Duodenal mucosa (tissue), 2 donors: Measurements from ENCODE around the gene PLEKHA7.
A peak's percentile ranks its signal among the peaks of the same experiment; 100 is the strongest.

Source experiments
- H3K27ac ChIP-seq: one replicate; pipeline ENCODE4 v1.7.0; 2013; ENCODE audit warnings: low read depth, low read length
- H3K27me3 ChIP-seq, 2 donors: one replicate each; pipeline ENCODE4 v1.7.0; 2013; ENCODE audit warnings: low read length in 2 of 2, control low read depth in 1 of 2; ENCODE audit not compliant: insufficient read depth in 2 of 2, control insufficient read depth in 1 of 2
- H3K36me3 ChIP-seq, 2 donors: one replicate each; pipeline ENCODE4 v1.7.0; 2013; ENCODE audit warnings: low read length in 2 of 2, control low read depth in 1 of 2; ENCODE audit not compliant: insufficient read depth in 2 of 2, control insufficient read depth in 1 of 2
- H3K4me1 ChIP-seq, 2 donors: one replicate each; pipeline ENCODE4 v1.7.0; 2013; ENCODE audit warnings: low read length in 2 of 2, control low read depth in 1 of 2; ENCODE audit not compliant: insufficient read depth in 2 of 2, control insufficient read depth in 1 of 2
- H3K4me3 ChIP-seq, 2 donors: one replicate each; pipeline ENCODE4 v1.7.0; 2013; ENCODE audit warnings: low read length in 2 of 2, low read depth in 1 of 2
- H3K9ac ChIP-seq, 2 donors: one replicate each; pipeline ENCODE4 v1.7.0; 2013; ENCODE audit warnings: low read length in 2 of 2, low read depth in 1 of 2
- H3K9me3 ChIP-seq, 2 donors: one replicate each; pipeline ENCODE4 v1.7.0; 2013; ENCODE audit warnings: low read length in 2 of 2, control low read depth in 1 of 2; ENCODE audit not compliant: control insufficient read depth in 1 of 2

PLEKHA7 gene

GRCh38 chr11:16928044-16928443 lies 86.2 kb downstream of the PLEKHA7 start:
- H3K9ac ChIP-seq, result no peak overlapping the region
- H3K36me3 ChIP-seq, result peaks cover 0 to 2% of the 10 kb centered on the region in 2 donors
- H3K9me3 ChIP-seq, result no peaks in the 10 kb centered on the region
- peaks cover 3 to 10% of the 10 kb centered on the region in 2 donors for H3K27me3 ChIP-seq
- H3K4me1 ChIP-seq, result peaks cover 20 to 28% of the 10 kb centered on the region in 2 donors
- no peak overlapping the region for H3K27ac ChIP-seq
- no peak overlapping the region for H3K4me3 ChIP-seq

- Histone ChIP-seq H3K27me3 (peaks cover 3 to 10% of the 10 kb centered on the region in 2 donors), H3K9me3 (no peaks in the 10 kb centered on the region), H3K4me3 (no peak overlapping the region), H3K36me3 (no peaks in the 10 kb centered on the region), H3K27ac (no peak overlapping the region), H3K4me1 (peaks cover 30 to 38% of the 10 kb centered on the region in 2 donors), H3K9ac (no peak overlapping the region)
These were observed 87.2 kb downstream of the PLEKHA7 start for GRCh38 chr11:16926883-16927626.

GRCh38 chr11:16925561-16926065 lies 88.6 kb downstream of the PLEKHA7 start:
- Histone ChIP-seq H3K9ac (peak overlapping the region; percentile 40 to 78), H3K4me1 (peaks cover 36 to 52% of the 10 kb centered on the region in 2 donors), H3K27me3 (peaks cover 3 to 10% of the 10 kb centered on the region in 2 donors), H3K27ac (peak overlapping the region; percentile 78), H3K36me3 (no peaks in the 10 kb centered on the region), H3K9me3 (no peaks in the 10 kb centered on the region), H3K4me3 (peak overlapping the region; percentile 66 to 74)

GRCh38 chr11:16924826-16925560 lies 89.2 kb downstream of the PLEKHA7 start:
- H3K9me3 ChIP-seq, result no peaks in the 10 kb centered on the region
- no peaks in the 10 kb centered on the region for H3K36me3 ChIP-seq
- peak overlapping the region; percentile 66 to 74 for H3K4me3 ChIP-seq
- peaks cover 3 to 10% of the 10 kb centered on the region in 2 donors for H3K27me3 ChIP-seq
- peak overlapping the region; percentile 78 for H3K27ac ChIP-seq
- H3K4me1 ChIP-seq, result peaks cover 36 to 58% of the 10 kb centered on the region in 2 donors
- H3K9ac ChIP-seq, result peak overlapping the region; percentile 40 to 78

- H3K27ac ChIP-seq, result peak overlapping the region; percentile 78
- no peaks in the 10 kb centered on the region for H3K36me3 ChIP-seq
- no peaks in the 10 kb centered on the region for H3K9me3 ChIP-seq
- H3K9ac ChIP-seq, result peak overlapping the region; percentile 52 to 78
- peak overlapping the region; percentile 66 to 74 for H3K4me3 ChIP-seq
- H3K4me1 ChIP-seq, result peaks cover 36 to 64% of the 10 kb centered on the region in 2 donors
- peaks cover 3 to 10% of the 10 kb centered on the region in 2 donors for H3K27me3 ChIP-seq
These were observed 89.8 kb downstream of the PLEKHA7 start for GRCh38 chr11:16924462-16924825.

DNA sequence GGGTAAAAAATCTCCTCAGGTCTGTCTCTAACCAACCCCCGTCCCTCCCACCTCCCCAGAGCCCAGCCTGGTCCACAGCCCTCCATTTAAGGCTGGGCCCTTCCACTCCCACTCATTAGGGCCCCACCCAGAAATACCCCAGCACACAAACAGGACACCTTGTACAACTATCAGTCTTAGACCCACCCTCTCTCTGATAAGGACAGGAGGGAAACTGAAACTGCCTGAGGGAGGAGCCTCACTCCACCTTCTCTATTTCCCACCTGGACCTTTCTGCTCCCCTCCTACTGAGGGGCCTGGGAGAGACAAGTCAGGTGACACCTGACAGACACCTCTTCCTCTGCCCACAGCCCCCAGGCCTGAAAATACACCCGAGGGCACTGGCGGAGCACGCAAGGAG lies 90.2 kb downstream of the PLEKHA7 start:
- Histone ChIP-seq H3K27me3 (peaks cover 3 to 10% of the 10 kb centered on the region in 2 donors), H3K9me3 (no peaks in the 10 kb centered on the region), H3K4me3 (peak overlapping the region; percentile 66 to 74), H3K27ac (peak overlapping the region; percentile 78), H3K9ac (peak overlapping the region; percentile 52 to 78), H3K36me3 (no peaks in the 10 kb centered on the region), H3K4me1 (peaks cover 36 to 60% of the 10 kb centered on the region in 2 donors)

GRCh38 chr11:16921668-16922067 lies 92.5 kb downstream of the PLEKHA7 start:
- Histone ChIP-seq H3K4me3 (no peak overlapping the region), H3K9me3 (no peaks in the 10 kb centered on the region), H3K36me3 (no peaks in the 10 kb centered on the region), H3K27me3 (peaks cover 3 to 10% of the 10 kb centered on the region in 2 donors), H3K4me1 (peaks cover 43 to 68% of the 10 kb centered on the region in 2 donors), H3K27ac (no peak overlapping the region), H3K9ac (no peak overlapping the region)

- H3K27ac ChIP-seq, result no peak overlapping the region
These were observed 93.2 kb downstream of the PLEKHA7 start for GRCh38 chr11:16921019-16921418.

GRCh38 chr11:16920559-16920958 lies 93.7 kb downstream of the PLEKHA7 start:
- Histone ChIP-seq H3K27me3 (no peaks in the 10 kb centered on the region), H3K9me3 (no peaks in the 10 kb centered on the region), H3K4me1 (peaks cover 38 to 58% of the 10 kb centered on the region in 2 donors), H3K27ac (no peak overlapping the region), H3K9ac (no peak overlapping the region), H3K4me3 (no peak overlapping the region), H3K36me3 (peaks cover 0 to 3% of the 10 kb centered on the region in 2 donors)

More at GRCh38 chr11:16921019-16921418, 93.2 kb downstream of the PLEKHA7 start:
- peaks cover 41 to 62% of the 10 kb centered on the region in 2 donors for H3K4me1 ChIP-seq
- no peak overlapping the region for H3K9ac ChIP-seq
- H3K27me3 ChIP-seq, result peaks cover 3 to 4% of the 10 kb centered on the region in 2 donors
- H3K9me3 ChIP-seq, result no peaks in the 10 kb centered on the region
- H3K36me3 ChIP-seq, result peaks cover 0 to 3% of the 10 kb centered on the region in 2 donors
- H3K4me3 ChIP-seq, result no peak overlapping the region
